Right cardiac atrium (tissue), 5 donors: Measurements from ENCODE around the gene ETV6. TPM values are rescaled to one million over a fixed set of nuclear protein-coding genes. Genes with fewer than 3 reads are reported as not detected.

Experiments used
- ATAC-seq, 2 donors: fragments of 200-7000 bp; cut with Tn5 transposase; one replicate each; pipeline versions ENCODE4 v1.8.0 to v1.9.1; 2020; ENCODE audit warnings: moderate library complexity in 2 of 2, mild to moderate bottlenecking in 1 of 2
- DNase-seq, 3 donors: peaks; one replicate each; pipeline ENCODE4 v3.0.0-alpha.2; 2020
- H3K27ac ChIP-seq: one replicate; pipeline ENCODE4 v1.5.1; 2013; ENCODE audit warnings: mild to moderate bottlenecking, low read length, control low read depth, moderate library complexity
- H3K27me3 ChIP-seq: one replicate; pipeline ENCODE4 v1.6.1; 2013; ENCODE audit not compliant: control insufficient read depth, insufficient read depth
- H3K4me1 ChIP-seq: one replicate; pipeline ENCODE4 v1.6.1; 2013; ENCODE audit warnings: low read length; ENCODE audit not compliant: control insufficient read depth, insufficient read depth
- H3K4me3 ChIP-seq: one replicate; pipeline ENCODE4 v1.5.1; 2013; ENCODE audit warnings: low read length, control low read depth
- H3K9me3 ChIP-seq: one replicate; pipeline ENCODE4 v1.6.1; 2013; ENCODE audit warnings: low read length; ENCODE audit not compliant: control insufficient read depth
- WGBS: extraction: QIAGEN DNeasy Blood & Tissue Kit; methylation state at CpG from one replicate; pipeline ENCODE4 v1.1.7; 2013; 5-methylcytosine and 5-hydroxymethylcytosine counted together
- intact Hi-C, 4 donors: fragments of 100-400 bp; cut with DNase I; formaldehyde crosslinking; loops; one replicate each; pipeline versions ENCODE4 v1.11.0 to v1.14.0; 2022 to 2023
- polyA plus RNA-seq: library from polyadenylated mRNA; stranded (reverse); fragments of 200-250 nt; gene quantifications from one replicate; pipeline ENCODE4 v1.2.3, GENCODE V29; 2013
- total RNA-seq, 4 donors: library from RNA; stranded (reverse); fragmentation: NEBNext Ultra II Directional; extraction: Animal tissue kit (Norgen Biotek cat#: 25700); gene quantifications; one replicate each; pipeline ENCODE4 v1.2.1, GENCODE V29; 2021
- donor health status: healthy with polysubstance abuse.
- donor health status: DM: no; HTN: yes; CAD: no.
- donor health status: DM: no; HTN: no; CAD: no.
- donor health status: DM: no; HTN: yes; CAD: no; lungs with severe emphysema.
- donor health status: DM: yes; HTN: yes; CAD: no.

The ETV6 gene
- total and polyA plus RNA-seq, 5 donors, result 2.9 to 31.4 (median 11.7) TPM

DNA sequence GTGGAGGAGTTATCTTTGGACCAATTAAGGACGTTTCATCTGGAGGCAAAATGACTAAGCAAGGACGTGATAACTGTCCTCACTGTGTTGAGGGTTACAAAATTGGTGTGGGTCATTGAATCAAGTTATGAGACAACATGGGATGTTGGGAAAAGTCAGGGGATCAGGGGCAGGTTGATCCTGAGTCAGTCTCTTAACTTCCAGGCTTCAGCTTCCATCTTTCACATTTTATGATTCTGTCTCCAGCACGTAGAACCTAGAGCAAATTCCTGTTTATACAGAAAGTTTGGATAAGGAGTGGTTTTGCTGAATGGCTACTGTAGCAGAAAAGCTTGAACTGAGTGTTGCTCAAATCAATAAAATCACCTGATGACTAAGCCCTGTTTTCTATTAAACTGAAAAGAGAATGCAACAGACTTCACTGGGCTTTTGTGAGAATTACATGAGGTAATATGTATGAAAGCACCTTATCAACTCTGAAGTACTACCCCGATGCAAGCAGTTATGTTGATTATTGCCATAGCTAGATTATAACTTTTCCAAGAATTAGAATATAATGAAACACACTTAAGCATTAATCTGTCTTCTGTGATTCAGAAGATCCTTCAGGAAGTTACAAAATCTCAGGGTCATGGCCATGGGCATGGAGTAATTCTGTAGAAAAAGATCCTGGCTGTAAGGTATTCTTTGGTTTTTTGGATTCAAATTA is 184.8 kb downstream of the ETV6 start:
- intact Hi-C loops, result loop anchor here in 1 of 4 donors (10.0 kb wide), 1 partner anchor 179 kb away; no protein-coding TSS in a partner anchor

DNA sequence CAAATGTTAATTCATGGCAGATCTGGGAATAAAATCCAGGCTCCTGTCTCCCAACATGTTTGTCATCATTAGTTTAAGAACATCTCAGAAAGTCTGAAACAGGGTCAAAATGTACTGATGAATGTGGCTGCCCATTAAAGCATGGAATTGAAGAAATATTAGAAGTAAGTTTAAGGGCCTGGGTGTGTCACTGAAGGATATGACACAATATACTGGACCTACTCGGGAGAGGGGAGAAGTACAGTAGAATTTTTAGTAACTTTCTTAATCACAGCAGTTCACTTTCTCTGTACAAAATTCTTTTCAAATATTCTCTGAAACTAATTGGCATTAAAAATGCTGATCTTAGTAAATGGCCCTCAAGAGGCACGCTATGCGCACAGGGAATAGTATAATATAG is 185.5 kb downstream of the ETV6 start:
- H3K27ac ChIP-seq, result no peak overlapping the region
- ATAC-seq (no peak), DNase-seq (no peak)
- WGBS, result 73% methylated on average over 3 of the region's 3 CpGs
- H3K9me3 ChIP-seq, result no peaks in the 10 kb centered on the region
- no peak overlapping the region for H3K4me3 ChIP-seq
- intact Hi-C loops, result loop anchor here in 1 of 4 donors (10.0 kb wide), 1 partner anchor 180 kb away; no protein-coding TSS in a partner anchor
- H3K27me3 ChIP-seq, result no peaks in the 10 kb centered on the region
- peaks cover 24% of the 10 kb centered on the region for H3K4me1 ChIP-seq

More for the DNA sequence above, 184.8 kb downstream of the ETV6 start:
- ATAC-seq (peak in 1 of 2 donors; percentile 3), DNase-seq (no peak)
- H3K4me3 ChIP-seq, result no peak overlapping the region
- peaks cover 27% of the 10 kb centered on the region for H3K4me1 ChIP-seq
- no peaks in the 10 kb centered on the region for H3K9me3 ChIP-seq
- WGBS, result 55% methylated on average over 4 of the region's 4 CpGs
- H3K27ac ChIP-seq, result no peak overlapping the region
- no peaks in the 10 kb centered on the region for H3K27me3 ChIP-seq

DNA sequence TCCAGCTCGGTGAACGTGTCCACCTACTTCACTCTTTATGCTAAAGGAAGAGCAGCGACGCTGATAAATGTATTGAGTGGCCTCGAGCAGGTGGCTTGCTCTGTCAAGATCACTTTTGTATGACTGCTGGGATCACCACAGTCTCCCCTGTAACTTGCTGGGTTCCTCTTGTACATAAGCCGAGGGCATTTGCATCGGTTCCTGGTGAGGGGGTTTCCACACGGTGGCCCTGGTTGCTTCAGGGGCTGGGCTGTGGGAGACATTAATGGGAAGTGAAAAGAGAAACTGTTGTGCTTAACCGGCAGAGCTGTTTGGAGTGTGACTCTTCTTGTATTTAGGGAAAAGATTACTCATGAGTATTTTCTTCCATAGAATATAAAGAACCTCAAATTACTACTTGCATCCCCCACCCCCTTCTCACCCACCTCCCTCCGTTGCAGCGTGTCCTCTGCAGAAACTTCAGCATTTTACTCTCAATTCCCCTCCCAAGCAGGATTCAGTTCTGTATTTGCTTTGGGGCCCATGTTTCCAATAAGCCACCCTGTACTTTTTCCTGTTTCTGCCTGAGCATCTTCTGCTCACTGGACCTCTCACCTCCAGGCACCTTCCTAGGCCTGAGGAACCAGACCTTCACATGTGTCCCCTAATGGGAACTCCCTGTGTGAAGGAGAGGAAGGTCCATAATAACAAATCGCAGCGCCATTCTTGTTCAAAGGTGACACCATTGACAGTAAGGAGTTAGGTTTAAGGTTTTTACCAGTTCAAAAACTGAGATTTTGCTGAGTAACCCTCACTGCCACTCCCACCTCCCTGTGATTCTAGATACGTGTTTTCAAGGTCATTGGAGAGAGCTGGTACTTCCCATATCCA is 187.0 kb downstream of the ETV6 start:
- ATAC-seq (no peak), DNase-seq (peak; percentile 39 to 64 (median 64))
- Histone ChIP-seq H3K4me3 (no peak overlapping the region), H3K4me1 (peaks cover 21% of the 10 kb centered on the region), H3K27me3 (no peaks in the 10 kb centered on the region), H3K9me3 (no peaks in the 10 kb centered on the region), H3K27ac (peak overlapping the region; percentile 42)
- intact Hi-C loops, result loop anchor here in 1 of 4 donors (10.0 kb wide), 1 partner anchor 182 kb away; no protein-coding TSS in a partner anchor
- WGBS, result 77% methylated on average over 14 of the region's 14 CpGs

DNA sequence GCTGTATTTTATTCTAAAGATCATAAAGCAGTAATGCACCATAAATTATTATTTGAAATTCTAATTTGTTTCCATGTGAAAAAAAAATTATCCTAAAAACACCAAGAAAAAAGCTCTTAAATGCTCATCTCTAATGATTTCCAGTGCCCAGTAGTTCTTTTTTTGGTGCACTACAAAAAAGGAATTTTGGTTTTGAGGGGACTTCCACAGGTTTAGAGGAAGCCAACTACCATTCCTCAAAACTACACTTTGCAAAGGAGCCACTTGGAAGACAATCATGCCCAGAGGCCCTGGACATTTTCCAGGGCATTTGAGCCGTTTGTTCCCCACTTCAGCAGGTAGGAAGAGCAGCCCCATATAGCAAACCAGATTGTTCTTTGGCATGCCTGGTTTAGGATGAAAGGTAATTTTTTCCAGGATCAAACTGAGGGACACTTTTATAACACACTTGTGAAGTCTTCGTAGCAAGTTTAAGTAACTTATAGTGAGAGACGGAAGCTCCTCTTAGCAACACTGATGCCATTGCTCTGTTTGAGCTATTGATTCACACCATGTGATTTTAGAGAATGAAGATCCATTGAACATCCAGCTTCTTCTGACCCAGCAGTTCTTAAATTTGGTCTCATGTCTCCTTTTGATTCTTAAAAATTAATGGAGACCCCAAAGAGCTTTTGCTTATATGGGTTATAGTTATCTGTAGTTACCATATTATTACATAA is 187.9 kb downstream of the ETV6 start:
- H3K27ac ChIP-seq, result no peak overlapping the region
- WGBS, result 83% methylated on average over 3 of the region's 3 CpGs
- H3K27me3 ChIP-seq, result no peaks in the 10 kb centered on the region
- H3K4me1 ChIP-seq, result peaks cover 21% of the 10 kb centered on the region
- H3K4me3 ChIP-seq, result no peak overlapping the region
- no peaks in the 10 kb centered on the region for H3K9me3 ChIP-seq
- ATAC-seq (no peak), DNase-seq (no peak)
- intact Hi-C loops, result loop anchor here in 1 of 4 donors (10.0 kb wide), 1 partner anchor 183 kb away; no protein-coding TSS in a partner anchor

DNA sequence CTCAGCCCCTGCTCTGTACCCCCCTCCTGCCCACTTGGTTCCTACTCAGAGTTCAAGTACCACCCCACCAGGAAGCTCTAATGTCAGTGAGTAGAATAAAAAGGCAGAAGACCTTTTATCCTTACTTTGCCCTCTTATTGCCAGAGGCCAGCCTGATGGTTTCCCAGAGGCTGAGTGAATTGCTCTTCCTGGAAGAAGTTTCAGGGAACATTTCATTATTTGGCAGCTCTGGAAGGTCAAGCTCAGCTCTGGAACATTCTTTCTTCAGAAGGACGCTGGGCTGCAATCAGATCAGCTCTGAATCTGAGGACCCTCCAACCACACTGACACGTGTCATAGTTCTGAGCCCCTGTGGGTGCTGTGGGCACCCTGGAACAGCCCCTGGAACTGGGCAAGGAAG is 188.9 kb downstream of the ETV6 start:
- Histone ChIP-seq H3K4me1 (peaks cover 21% of the 10 kb centered on the region), H3K27ac (peak overlapping the region; percentile 95), H3K27me3 (no peaks in the 10 kb centered on the region), H3K9me3 (no peaks in the 10 kb centered on the region), H3K4me3 (no peak overlapping the region)
- ATAC-seq (peak; percentile 47 to 61), DNase-seq (no peak)
- intact Hi-C loops, result loop anchor here in 1 of 4 donors (10.0 kb wide), 1 partner anchor 184 kb away; no protein-coding TSS in a partner anchor
- WGBS, result 61% methylated on average over 2 of the region's 2 CpGs

DNA sequence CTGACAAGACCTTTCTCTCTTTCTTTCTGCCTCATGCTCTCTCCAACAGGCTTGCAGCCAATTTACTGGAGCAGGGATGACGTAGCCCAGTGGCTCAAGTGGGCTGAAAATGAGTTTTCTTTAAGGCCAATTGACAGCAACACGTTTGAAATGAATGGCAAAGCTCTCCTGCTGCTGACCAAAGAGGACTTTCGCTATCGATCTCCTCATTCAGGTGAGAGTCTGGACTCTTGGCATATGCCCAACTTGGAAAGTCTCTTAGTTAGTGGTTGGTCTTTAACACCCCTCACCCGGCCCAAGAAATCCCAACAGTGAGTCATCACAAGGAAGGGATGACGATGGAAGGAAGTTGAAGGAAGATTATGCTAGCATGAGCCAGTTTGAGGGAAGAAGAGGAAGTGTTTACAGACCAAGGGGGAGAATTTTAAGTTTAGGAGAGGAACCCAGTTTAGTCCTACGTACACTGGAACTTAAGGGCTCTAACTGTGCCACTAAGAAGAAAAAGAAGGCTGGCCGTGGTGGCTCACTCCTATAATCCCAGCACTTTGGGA is 189.7 kb downstream of the ETV6 start:
- H3K4me3 ChIP-seq, result no peak overlapping the region
- H3K27ac ChIP-seq, result peak overlapping the region; percentile 95
- ATAC-seq (peak; percentile 76 to 85), DNase-seq (peak in 2 of 3 donors; percentile 57 to 68)
- H3K9me3 ChIP-seq, result no peaks in the 10 kb centered on the region
- no peaks in the 10 kb centered on the region for H3K27me3 ChIP-seq
- intact Hi-C loops, result loop anchor here in 1 of 4 donors (10.0 kb wide), 1 partner anchor 184 kb away; no protein-coding TSS in a partner anchor
- peaks cover 18% of the 10 kb centered on the region for H3K4me1 ChIP-seq
- 41% methylated on average over 8 of the region's 8 CpGs for WGBS

DNA sequence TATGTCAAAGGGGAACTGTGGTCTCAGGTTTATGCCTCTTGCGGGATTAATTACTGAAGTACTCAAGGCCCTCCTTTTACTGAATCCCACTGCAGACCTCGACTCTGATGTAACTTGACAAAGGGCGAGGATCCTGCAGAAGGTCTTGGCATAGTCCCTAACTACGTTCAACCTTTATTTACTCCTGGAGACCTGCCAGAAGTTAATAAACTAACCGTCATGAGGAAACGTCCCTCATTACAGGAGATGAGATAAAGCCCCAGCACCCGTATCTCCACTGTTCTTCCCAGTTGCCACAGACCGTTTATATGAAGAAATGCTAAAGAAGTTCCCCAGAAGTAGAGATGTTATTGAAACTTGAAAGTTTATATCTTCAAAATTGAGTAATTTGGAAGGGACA is 190.9 kb downstream of the ETV6 start:
- no peak for DNase-seq
- Histone ChIP-seq H3K27ac (peak overlapping the region; percentile 56), H3K9me3 (no peaks in the 10 kb centered on the region), H3K4me1 (peaks cover 17% of the 10 kb centered on the region), H3K27me3 (no peaks in the 10 kb centered on the region), H3K4me3 (no peak overlapping the region)
- intact Hi-C loops, result no loop called here
- ATAC-seq, result peak; percentile 10 to 35
- WGBS, result 39% methylated on average over 8 of the region's 8 CpGs

DNA sequence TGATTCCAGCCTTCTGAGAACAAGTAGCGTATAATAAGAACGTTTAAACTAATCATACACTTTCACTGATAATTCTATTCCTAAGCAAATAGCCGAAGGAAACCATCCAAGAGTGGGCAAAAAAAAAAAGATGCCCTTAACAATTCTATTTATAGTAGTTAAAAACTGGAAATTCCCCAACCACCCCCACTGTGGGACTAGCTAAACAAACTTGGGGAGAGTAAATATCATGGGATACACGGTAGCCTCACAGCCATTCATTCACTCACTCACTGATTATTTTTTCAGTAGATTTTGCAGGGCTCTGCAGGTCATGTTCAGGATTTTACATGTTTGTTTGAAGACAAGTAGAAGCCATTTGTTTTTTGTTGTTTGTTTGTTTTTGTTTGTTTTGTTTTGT is 197.0 kb downstream of the ETV6 start:
- Histone ChIP-seq H3K9me3 (no peaks in the 10 kb centered on the region), H3K27ac (no peak overlapping the region), H3K4me3 (no peak overlapping the region), H3K4me1 (no peaks in the 10 kb centered on the region), H3K27me3 (no peaks in the 10 kb centered on the region)
- ATAC-seq, result no peak
- DNase-seq, result no peak
- WGBS, result 61% methylated on average over 4 of the region's 4 CpGs
- intact Hi-C loops, result no loop called here

DNA sequence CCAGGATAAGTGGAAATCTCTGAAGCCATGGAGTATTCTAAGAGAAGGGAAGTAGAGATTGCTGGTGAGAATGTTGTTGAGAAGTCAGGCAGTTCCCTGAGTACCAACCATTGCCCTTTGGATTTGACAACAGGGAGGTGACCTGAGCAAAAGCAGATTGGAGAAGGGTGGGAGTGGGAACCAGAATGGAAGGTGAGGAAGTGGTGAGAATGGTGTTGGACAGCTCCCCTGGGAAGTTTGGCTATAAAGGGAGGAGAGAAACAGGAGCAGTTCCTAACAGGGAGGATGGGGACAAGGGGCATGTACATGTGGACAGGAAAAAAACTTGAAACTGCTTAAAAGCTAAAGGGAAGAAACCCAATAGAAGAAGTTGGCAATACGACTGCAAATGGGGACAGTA is 198.1 kb downstream of the ETV6 start:
- Histone ChIP-seq H3K4me3 (no peak overlapping the region), H3K27me3 (no peaks in the 10 kb centered on the region), H3K27ac (no peak overlapping the region), H3K4me1 (no peaks in the 10 kb centered on the region), H3K9me3 (no peaks in the 10 kb centered on the region)
- no peak for ATAC-seq
- WGBS, result 89% methylated on average over 1 of the region's 1 CpG
- intact Hi-C loops, result no loop called here
- no peak for DNase-seq

DNA sequence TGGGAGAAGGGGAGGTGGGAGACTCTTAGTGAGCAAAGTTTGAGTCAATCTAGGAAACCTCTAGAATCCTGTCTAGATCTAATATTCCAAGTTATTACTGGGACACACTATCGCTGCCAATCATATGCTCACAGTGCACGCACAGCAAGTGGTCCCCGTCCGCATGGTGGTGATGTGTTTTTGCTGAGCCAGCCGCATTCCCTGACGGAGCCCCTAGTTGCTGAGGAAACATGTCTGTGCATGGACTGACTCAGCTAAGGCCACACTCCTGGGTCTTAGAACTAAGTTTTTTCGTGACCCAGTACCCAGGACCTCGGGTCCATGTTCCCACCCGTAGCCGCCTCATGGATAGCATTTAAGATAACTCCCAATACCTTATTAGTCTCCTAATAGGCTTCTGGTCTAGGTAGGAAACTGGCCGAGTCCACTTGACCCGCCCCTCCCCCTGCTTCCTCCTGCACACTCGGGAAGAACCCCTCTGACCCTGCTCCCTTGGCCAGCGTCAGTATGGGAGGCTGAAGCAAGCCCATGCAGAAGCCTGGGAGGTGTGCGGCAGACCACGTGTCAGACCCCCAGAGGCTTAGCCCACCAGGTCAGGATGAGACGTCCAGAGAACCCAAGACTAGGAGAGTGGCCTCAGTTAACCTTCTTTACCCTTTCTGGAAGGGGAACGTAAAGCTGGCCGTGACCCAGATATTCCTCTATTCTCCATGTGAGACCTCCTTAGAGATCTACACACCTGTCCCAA is 200.5 kb downstream of the ETV6 start:
- DNase-seq (no peak), ATAC-seq (peak in 1 of 2 donors; percentile 14)
- Histone ChIP-seq H3K27ac (no peak overlapping the region), H3K9me3 (no peaks in the 10 kb centered on the region), H3K4me1 (no peaks in the 10 kb centered on the region), H3K27me3 (no peaks in the 10 kb centered on the region), H3K4me3 (no peak overlapping the region)
- 87% methylated on average over 19 of the region's 19 CpGs for WGBS
- intact Hi-C loops, result no loop called here
